HCT116 (cell line): ENCODE measurements around the gene MMP24.

Experiments
- CEBPB ChIP-seq: IDR thresholded peaks from 2 replicates; pipeline ENCODE4 v1.6.1; 2012; ENCODE audit warnings: low read depth
- EGR1 ChIP-seq: IDR thresholded peaks from 2 replicates; pipeline ENCODE4 v1.6.1; 2012; ENCODE audit warnings: low read depth
- EZH2 ChIP-seq: fragments of 200-600 bp; sonication (generic); IDR thresholded peaks from 2 replicates; pipeline ENCODE4 v1.6.1; 2017; ENCODE audit warnings: antibody characterized with exemption, mixed run types
- EZH2phosphoT487 ChIP-seq: fragments of 200-600 bp; IDR thresholded peaks from 2 replicates; pipeline ENCODE4 v1.6.1; 2018; ENCODE audit warnings: antibody characterized with exemption, borderline replicate concordance
- JUND ChIP-seq: IDR thresholded peaks from 2 replicates; pipeline ENCODE4 v1.6.1; 2012
- POLR2A ChIP-seq: IDR thresholded peaks from 2 replicates; pipeline ENCODE4 v1.7.0; 2011; ENCODE audit warnings: borderline replicate concordance; ENCODE audit not compliant: insufficient read depth, insufficient read length; ENCODE audit errors: extremely low read depth
- POLR2AphosphoS5 ChIP-seq: IDR thresholded peaks from 2 replicates; pipeline ENCODE4 v1.6.1; 2011; ENCODE audit warnings: mild to moderate bottlenecking, low read depth, low read length, moderate library complexity
- RAD21 ChIP-seq: IDR thresholded peaks from 2 replicates; pipeline ENCODE4 v1.6.1; 2012; ENCODE audit warnings: low read depth, mild to moderate bottlenecking
- TCF7L2 ChIP-seq: IDR thresholded peaks from 2 replicates; pipeline ENCODE4 v1.7.0; 2011; ENCODE audit warnings: borderline replicate concordance, inconsistent platforms; ENCODE audit not compliant: insufficient read depth, insufficient read length; ENCODE audit errors: extremely low read depth
- YY1 ChIP-seq: IDR thresholded peaks from 2 replicates; pipeline ENCODE4 v1.6.1; 2011; ENCODE audit warnings: low read length, low read depth, moderate library complexity, mild to moderate bottlenecking; ENCODE audit not compliant: insufficient replicate concordance; ENCODE audit errors: extremely low read depth
- TF ChIP-seq, protein P1 (sequence below), 3 experiments: fragments of 200-600 bp in 1 of 3; sonication (generic) in 1 of 3; IDR thresholded peaks in 2 of 3; conservative IDR thresholded peaks in 1 of 3; 2 replicates each; pipeline ENCODE4 v1.5.1; 2012 to 2017; ENCODE audit warnings: low read depth in 2 of 3, low read length in 2 of 3, antibody characterized with exemption in 1 of 3, borderline replicate concordance in 1 of 3, control low read depth in 1 of 3, mild to moderate bottlenecking in 1 of 3, mixed read lengths in 1 of 3, mixed run types in 1 of 3, moderate library complexity in 1 of 3; ENCODE audit not compliant: insufficient read depth in 1 of 3
- TF ChIP-seq, protein P2 (sequence below): IDR thresholded peaks from 2 replicates; pipeline ENCODE4 v1.6.1; 2012
- TF ChIP-seq, protein P3 (sequence below): IDR thresholded peaks from 2 replicates; pipeline ENCODE4 v1.6.1; 2012
- TF ChIP-seq, protein P4 (sequence below): IDR thresholded peaks from 2 replicates; pipeline ENCODE4 v1.6.1; 2012; ENCODE audit warnings: low read depth

DNA sequence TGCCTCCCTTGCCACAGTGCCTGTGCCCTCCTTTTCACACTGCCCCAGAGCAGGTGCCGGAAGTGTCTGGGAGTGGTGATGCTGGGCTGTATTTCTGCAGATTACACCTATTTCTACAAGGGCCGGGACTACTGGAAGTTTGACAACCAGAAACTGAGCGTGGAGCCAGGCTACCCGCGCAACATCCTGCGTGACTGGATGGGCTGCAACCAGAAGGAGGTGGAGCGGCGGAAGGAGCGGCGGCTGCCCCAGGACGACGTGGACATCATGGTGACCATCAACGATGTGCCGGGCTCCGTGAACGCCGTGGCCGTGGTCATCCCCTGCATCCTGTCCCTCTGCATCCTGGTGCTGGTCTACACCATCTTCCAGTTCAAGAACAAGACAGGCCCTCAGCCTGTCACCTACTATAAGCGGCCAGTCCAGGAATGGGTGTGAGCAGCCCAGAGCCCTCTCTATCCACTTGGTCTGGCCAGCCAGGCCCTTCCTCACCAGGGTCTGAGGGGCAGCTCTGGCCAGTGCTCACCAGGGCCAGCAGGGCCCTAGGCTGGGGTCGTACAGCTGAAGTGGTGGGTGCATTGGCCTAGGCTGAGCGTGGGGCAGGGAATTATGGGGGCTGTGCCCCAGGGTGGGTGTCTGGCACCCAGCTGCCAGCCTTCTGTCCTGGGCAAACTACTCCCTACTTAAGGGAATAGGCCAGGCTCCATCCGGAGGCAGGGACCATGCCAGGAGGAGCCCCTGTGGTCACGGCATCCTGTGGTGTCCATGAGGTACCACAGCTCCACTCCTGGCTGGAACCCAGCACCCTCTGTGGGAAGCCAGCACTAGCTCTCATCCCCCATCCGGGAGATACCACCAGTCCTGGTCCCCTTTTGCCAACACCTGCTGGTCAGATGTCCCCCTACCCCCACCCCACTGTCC lies 47.9 kb downstream of the MMP24 start:
- TF ChIP-seq JUND (no peak), POLR2A (no peak), EGR1 (no peak), POLR2AphosphoS5 (no peak), TCF7L2 (no peak), YY1 (no peak), EZH2 (no peak), CEBPB (no peak), EZH2phosphoT487 (no peak), RAD21 (no peak)
- TF ChIP-seq, protein P1, sequence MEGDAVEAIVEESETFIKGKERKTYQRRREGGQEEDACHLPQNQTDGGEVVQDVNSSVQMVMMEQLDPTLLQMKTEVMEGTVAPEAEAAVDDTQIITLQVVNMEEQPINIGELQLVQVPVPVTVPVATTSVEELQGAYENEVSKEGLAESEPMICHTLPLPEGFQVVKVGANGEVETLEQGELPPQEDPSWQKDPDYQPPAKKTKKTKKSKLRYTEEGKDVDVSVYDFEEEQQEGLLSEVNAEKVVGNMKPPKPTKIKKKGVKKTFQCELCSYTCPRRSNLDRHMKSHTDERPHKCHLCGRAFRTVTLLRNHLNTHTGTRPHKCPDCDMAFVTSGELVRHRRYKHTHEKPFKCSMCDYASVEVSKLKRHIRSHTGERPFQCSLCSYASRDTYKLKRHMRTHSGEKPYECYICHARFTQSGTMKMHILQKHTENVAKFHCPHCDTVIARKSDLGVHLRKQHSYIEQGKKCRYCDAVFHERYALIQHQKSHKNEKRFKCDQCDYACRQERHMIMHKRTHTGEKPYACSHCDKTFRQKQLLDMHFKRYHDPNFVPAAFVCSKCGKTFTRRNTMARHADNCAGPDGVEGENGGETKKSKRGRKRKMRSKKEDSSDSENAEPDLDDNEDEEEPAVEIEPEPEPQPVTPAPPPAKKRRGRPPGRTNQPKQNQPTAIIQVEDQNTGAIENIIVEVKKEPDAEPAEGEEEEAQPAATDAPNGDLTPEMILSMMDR (IDR thresholded peaks at IDR 0.05 in 2 of 3, conservative IDR thresholded peaks at IDR 0.05 in 1 of 3; ENCODE audit: borderline replicate concordance in 1 of 3, insufficient read depth in 1 of 3, low read depth in 2 of 3, low read length in 2 of 3): no peak
- TF ChIP-seq, protein P2, sequence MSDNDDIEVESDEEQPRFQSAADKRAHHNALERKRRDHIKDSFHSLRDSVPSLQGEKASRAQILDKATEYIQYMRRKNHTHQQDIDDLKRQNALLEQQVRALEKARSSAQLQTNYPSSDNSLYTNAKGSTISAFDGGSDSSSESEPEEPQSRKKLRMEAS: no peak
- TF ChIP-seq, protein P3, sequence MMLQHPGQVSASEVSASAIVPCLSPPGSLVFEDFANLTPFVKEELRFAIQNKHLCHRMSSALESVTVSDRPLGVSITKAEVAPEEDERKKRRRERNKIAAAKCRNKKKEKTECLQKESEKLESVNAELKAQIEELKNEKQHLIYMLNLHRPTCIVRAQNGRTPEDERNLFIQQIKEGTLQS: no peak
- TF ChIP-seq, protein P4, sequence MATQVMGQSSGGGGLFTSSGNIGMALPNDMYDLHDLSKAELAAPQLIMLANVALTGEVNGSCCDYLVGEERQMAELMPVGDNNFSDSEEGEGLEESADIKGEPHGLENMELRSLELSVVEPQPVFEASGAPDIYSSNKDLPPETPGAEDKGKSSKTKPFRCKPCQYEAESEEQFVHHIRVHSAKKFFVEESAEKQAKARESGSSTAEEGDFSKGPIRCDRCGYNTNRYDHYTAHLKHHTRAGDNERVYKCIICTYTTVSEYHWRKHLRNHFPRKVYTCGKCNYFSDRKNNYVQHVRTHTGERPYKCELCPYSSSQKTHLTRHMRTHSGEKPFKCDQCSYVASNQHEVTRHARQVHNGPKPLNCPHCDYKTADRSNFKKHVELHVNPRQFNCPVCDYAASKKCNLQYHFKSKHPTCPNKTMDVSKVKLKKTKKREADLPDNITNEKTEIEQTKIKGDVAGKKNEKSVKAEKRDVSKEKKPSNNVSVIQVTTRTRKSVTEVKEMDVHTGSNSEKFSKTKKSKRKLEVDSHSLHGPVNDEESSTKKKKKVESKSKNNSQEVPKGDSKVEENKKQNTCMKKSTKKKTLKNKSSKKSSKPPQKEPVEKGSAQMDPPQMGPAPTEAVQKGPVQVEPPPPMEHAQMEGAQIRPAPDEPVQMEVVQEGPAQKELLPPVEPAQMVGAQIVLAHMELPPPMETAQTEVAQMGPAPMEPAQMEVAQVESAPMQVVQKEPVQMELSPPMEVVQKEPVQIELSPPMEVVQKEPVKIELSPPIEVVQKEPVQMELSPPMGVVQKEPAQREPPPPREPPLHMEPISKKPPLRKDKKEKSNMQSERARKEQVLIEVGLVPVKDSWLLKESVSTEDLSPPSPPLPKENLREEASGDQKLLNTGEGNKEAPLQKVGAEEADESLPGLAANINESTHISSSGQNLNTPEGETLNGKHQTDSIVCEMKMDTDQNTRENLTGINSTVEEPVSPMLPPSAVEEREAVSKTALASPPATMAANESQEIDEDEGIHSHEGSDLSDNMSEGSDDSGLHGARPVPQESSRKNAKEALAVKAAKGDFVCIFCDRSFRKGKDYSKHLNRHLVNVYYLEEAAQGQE: no peak
